Tibial nerve (tissue), 4 donors: ENCODE data around the gene NME1.

Source experiments
- CTCF ChIP-seq, 5 experiments: fragments of 200-600 bp in 3 of 5; fragments of 450-650 bp in 2 of 5; sonication (generic) in 3 of 5; IDR thresholded peaks; one replicate each; pipeline ENCODE4 v1.5.1; 2016 to 2019; ENCODE audit warnings: antibody characterized with exemption in 5 of 5, mild to moderate bottlenecking in 3 of 5, moderate library complexity in 2 of 5
- EP300 ChIP-seq, 2 donors: sonication (generic); formaldehyde crosslinking; IDR thresholded peaks; one replicate each; pipeline ENCODE4 v1.6.1; 2017; ENCODE audit warnings: antibody characterized with exemption in 2 of 2, mild to moderate bottlenecking in 1 of 2

GRCh38 chr17:51142597-51142996, 10.8 kb upstream of the NME1 start:
- TF ChIP-seq CTCF (IDR thresholded peaks at IDR 0.05) = no peak
- TF ChIP-seq EP300 (IDR thresholded peaks at IDR 0.05) = no peak
